ENCODE results near the gene PLCH2.
"Not testable (repeated sequence)": the region's sequence is repeated elsewhere in the genome, so short reads cannot be mapped to it uniquely, and the experiment has no call there.

PLCH2 gene

GRCh38 chr1:2443277-2444137, 32.6 kb upstream of the PLCH2 start:
- DNase-seq: no peak

GRCh38 chr1:2444138-2444591, 31.9 kb upstream of the PLCH2 start:
- DNase-seq: no peak

GRCh38 chr1:2445162-2445822, 30.8 kb upstream of the PLCH2 start:
- no peak for DNase-seq

- DNase-seq: no peak
Observed at GRCh38 chr1:2445823-2446215, 30.3 kb upstream of the PLCH2 start.

- DNase-seq: no peak
Observed at GRCh38 chr1:2446394-2446793, 29.7 kb upstream of the PLCH2 start.

GRCh38 chr1:2446861-2447260, 29.2 kb upstream of the PLCH2 start:
- DNase-seq: no peak

- DNase-seq: no peak
Observed at GRCh38 chr1:2447276-2448097, 28.6 kb upstream of the PLCH2 start.

- DNase-seq: no peak
Observed at GRCh38 chr1:2448098-2448445, 28.0 kb upstream of the PLCH2 start.

GRCh38 chr1:2449636-2450454, 26.2 kb upstream of the PLCH2 start:
- no peak for DNase-seq

GRCh38 chr1:2451741-2452140, 24.3 kb upstream of the PLCH2 start:
- no peak for DNase-seq

GRCh38 chr1:2452201-2452931, 23.7 kb upstream of the PLCH2 start:
- no peak for DNase-seq

GRCh38 chr1:2452932-2453315, 23.2 kb upstream of the PLCH2 start:
- DNase-seq: no peak

- DNase-seq: no peak
Observed at GRCh38 chr1:2454227-2454626, 21.9 kb upstream of the PLCH2 start.

GRCh38 chr1:2455757-2456156, 20.3 kb upstream of the PLCH2 start:
- no peak for DNase-seq

- no peak for DNase-seq
Observed at GRCh38 chr1:2457444-2457843, 18.6 kb upstream of the PLCH2 start.

GRCh38 chr1:2458687-2459086, 17.4 kb upstream of the PLCH2 start:
- no peak for DNase-seq

- DNase-seq: not testable (repeated sequence)
Observed at GRCh38 chr1:2459102-2459753, 16.9 kb upstream of the PLCH2 start.

- no peak for DNase-seq
Observed at GRCh38 chr1:2459757-2460156, 16.3 kb upstream of the PLCH2 start.

- DNase-seq: no peak
Observed at GRCh38 chr1:2460203-2460602, 15.9 kb upstream of the PLCH2 start.

- DNase-seq: no peak
Observed at GRCh38 chr1:2460996-2461751, 14.9 kb upstream of the PLCH2 start.

- no peak for DNase-seq
Observed at GRCh38 chr1:2462819-2463218, 13.3 kb upstream of the PLCH2 start.

Data from NCI-H2029 (cell line).